K562 (cell line): ENCODE results near the gene EXOC4. TPM values are rescaled to one million over a fixed set of nuclear protein-coding genes. Genes with fewer than 3 reads are reported as not detected.

ENCODE experiments used
- ATAC-seq: fragments of 200-7000 bp; cut with Tn5 transposase; 3 replicates; pipeline ENCODE4 v1.9.1; 2020; ENCODE audit warnings: moderate library complexity
- BruUV-seq: library from RNA; stranded (reverse); fragments of 400-500 nt; replicated peaks from 2 replicates; lab custom pipeline; 2021; lab: Mats Ljungman, UMichigan
- CTCF ChIA-PET: fragments of 300-600 bp; formaldehyde crosslinking; extraction: SDS; loops from one replicate; lab custom pipeline; 2021; ENCODE audit warnings: low intra/inter-chr PET ratio; lab: Yijun Ruan, JAX
- POLR2A ChIA-PET: fragments of 300-600, 350-650 bp; sonication (Branson Sonifier 250); formaldehyde crosslinking; extraction: SDS; loops from one replicate; lab custom pipeline; 2021; ENCODE audit warnings: antibody characterized with exemption, inconsistent platforms; lab: Yijun Ruan, JAX
- DNase-seq, 4 experiments: peaks; one replicate each; pipeline versions ENCODE4 v3.0.0 to v3.0.0-alpha.2; 2011 to 2018; ENCODE audit warnings: low spot score in 3 of 4, mixed read lengths in 3 of 4; ENCODE audit errors: extremely low read depth in 1 of 4
- FAIRE-seq: peaks from 2 replicates; lab custom pipeline; 2011; peaks lifted over from hg19 to GRCh38; lab: Jason Lieb, UNC
- H2AFZ ChIP-seq: 2 replicates; pipeline ENCODE4 v1.6.0; 2011; ENCODE audit warnings: low read depth, low read length, control low read depth, inconsistent platforms
- H3K27ac ChIP-seq: fragments of 200-600 bp; 3 replicates; pipeline ENCODE4 v1.8.0; 2011; ENCODE audit warnings: low read depth, mild to moderate bottlenecking, control low read depth, inconsistent platforms, low read length, moderate library complexity, mixed read lengths; ENCODE audit errors: extremely low read depth
- H3K27me3 ChIP-seq, 2 experiments: fragments of 300-600 bp in 1 of 2; 2 replicates in 1 of 2; 3 replicates in 1 of 2; pipeline versions ENCODE4 v1.6.0 to v1.8.0; 2011; ENCODE audit warnings: inconsistent platforms in 2 of 2, low read length in 2 of 2, mild to moderate bottlenecking in 1 of 2, mixed read lengths in 1 of 2, moderate library complexity in 1 of 2; ENCODE audit not compliant: control insufficient read depth in 2 of 2, insufficient read depth in 2 of 2
- H3K36me3 ChIP-seq: fragments of 300-600 bp; 3 replicates; pipeline ENCODE4 v1.8.0; 2011; ENCODE audit warnings: mild to moderate bottlenecking, low read length, inconsistent platforms; ENCODE audit not compliant: control insufficient read depth, insufficient read depth
- H3K4me1 ChIP-seq, 2 experiments: fragments of 200-600 bp in 1 of 2; replicated peaks in 1 of 2; 2 replicates in 1 of 2; 3 replicates in 1 of 2; pipeline versions ENCODE4 v1.5.1 to v1.8.0; 2011; ENCODE audit warnings: inconsistent platforms in 2 of 2, low read length in 2 of 2, mild to moderate bottlenecking in 1 of 2, mixed read lengths in 1 of 2, moderate library complexity in 1 of 2; ENCODE audit not compliant: control insufficient read depth in 2 of 2, insufficient read depth in 2 of 2
- H3K4me2 ChIP-seq: 2 replicates; pipeline ENCODE4 v1.6.1; 2011; ENCODE audit warnings: low read length, control low read depth, inconsistent platforms, mixed read lengths; ENCODE audit not compliant: insufficient read depth
- H3K4me3 ChIP-seq: fragments of 200-600 bp; sonication (generic), shearing (Covaris generic); 2 replicates; pipeline ENCODE4 v1.5.1; 2016; ENCODE audit warnings: control low read depth, inconsistent platforms
- H3K79me2 ChIP-seq: fragments of 200-600 bp; 3 replicates; pipeline ENCODE4 v1.8.0; 2011; ENCODE audit warnings: low read length, inconsistent platforms; ENCODE audit not compliant: control insufficient read depth, insufficient read depth
- H3K9ac ChIP-seq, 2 experiments: 2 replicates each; pipeline versions ENCODE4 v1.6.0 to v1.6.1; 2011; ENCODE audit warnings: low read depth in 2 of 2, low read length in 2 of 2, control low read depth in 1 of 2, inconsistent platforms in 1 of 2, mild to moderate bottlenecking in 1 of 2, mixed read lengths in 1 of 2; ENCODE audit not compliant: insufficient read depth in 1 of 2
- H3K9me1 ChIP-seq: one replicate; pipeline ENCODE4 v1.6.0; 2011; ENCODE audit warnings: inconsistent platforms, mild to moderate bottlenecking, low read length, moderate library complexity; ENCODE audit not compliant: control insufficient read depth, insufficient read depth
- H3K9me3 ChIP-seq: replicated peaks from 2 replicates; pipeline ENCODE4 v1.5.1; 2011; ENCODE audit warnings: low read depth, low read length, inconsistent platforms; ENCODE audit not compliant: control insufficient read depth, insufficient read depth
- H4K20me1 ChIP-seq: replicated peaks from 2 replicates; pipeline ENCODE4 v1.6.1; 2011; ENCODE audit warnings: low read length, inconsistent platforms, mixed read lengths; ENCODE audit not compliant: control insufficient read depth, insufficient read depth
- C11orf30 ChIP-seq: fragments of 450-650 bp; IDR thresholded peaks from 2 replicates; pipeline ENCODE4 v1.6.1; 2016; ENCODE audit warnings: low read depth, mild to moderate bottlenecking
- GTF2F1 ChIP-seq: IDR thresholded peaks from 2 replicates; pipeline ENCODE4 v1.6.1; 2011; ENCODE audit warnings: low read depth, low read length, improper control_type of control experiment
- KLF6 ChIP-seq: fragments of 250-450 bp; sonication (Bioruptor Pico); IDR thresholded peaks from 2 replicates; pipeline ENCODE4 v1.4.0; 2020; ENCODE audit warnings: mild to moderate bottlenecking, moderate library complexity, borderline replicate concordance
- MAFG ChIP-seq: fragments of 450-650 bp; conservative IDR thresholded peaks from 2 replicates; pipeline ENCODE4 v1.6.1; 2016; ENCODE audit warnings: missing genetic modification characterization, missing compliant biosample characterization
- RNF2 ChIP-seq: sonication (generic); IDR thresholded peaks from 2 replicates; pipeline ENCODE4 v1.6.1; 2016
- STAT5B ChIP-seq: fragments of 250-450 bp; sonication (Bioruptor Pico); IDR thresholded peaks from 2 replicates; pipeline ENCODE4 v1.8.0; 2021; ENCODE audit warnings: mild to moderate bottlenecking, inconsistent platforms
- XRCC3 ChIP-seq: fragments of 450-650 bp; IDR thresholded peaks from 2 replicates; pipeline ENCODE4 v1.6.1; 2017; ENCODE audit warnings: mild to moderate bottlenecking, moderate library complexity
- ZFP91 ChIP-seq: sonication (generic); formaldehyde crosslinking; IDR thresholded peaks from 2 replicates; pipeline ENCODE4 v1.8.0; 2022; ENCODE audit warnings: mild to moderate bottlenecking, missing genetic modification reagents
- ZNF253 ChIP-seq: fragments of 250-450 bp; sonication (Bioruptor Pico); conservative IDR thresholded peaks from 2 replicates; pipeline ENCODE4 v1.6.1; 2021; ENCODE audit warnings: mild to moderate bottlenecking
- ZNF316 ChIP-seq: fragments of 450-650 bp; IDR thresholded peaks from 2 replicates; pipeline ENCODE4 v1.6.1; 2016
- ZNF592 ChIP-seq: fragments of 450-650 bp; IDR thresholded peaks from 2 replicates; pipeline ENCODE4 v1.6.1; 2017; ENCODE audit warnings: antibody characterized with exemption, mild to moderate bottlenecking
- ZNF699 ChIP-seq: fragments of 250-450 bp; sonication (Bioruptor Pico); IDR thresholded peaks from 2 replicates; pipeline ENCODE4 v1.8.0; 2021; ENCODE audit warnings: mild to moderate bottlenecking, moderate library complexity; ENCODE audit not compliant: insufficient replicate concordance
- ZNF75A ChIP-seq: fragments of 450-650 bp; formaldehyde crosslinking; IDR thresholded peaks from 2 replicates; pipeline ENCODE4 v1.4.0; 2020; ENCODE audit warnings: mild to moderate bottlenecking
- WGBS: fragments of 100-300 bp; shearing (Covaris generic); methylation state at CpG from one replicate; pipeline ENCODE4 v1.1.6; 2016; ENCODE audit warnings: low coverage, mixed read lengths; ENCODE audit not compliant: insufficient coverage; ENCODE audit errors: missing lambda C conversion rate; 5-methylcytosine and 5-hydroxymethylcytosine counted together
- in situ Hi-C: fragments of 300-500 bp; cut with MboI; formaldehyde crosslinking; loops from 4 replicates; pipeline ENCODE4 v1.15.0; 2018; ENCODE audit warnings: inconsistent platforms, mixed read lengths
- intact Hi-C: fragments of 100-400 bp; cut with micrococcal nuclease; formaldehyde crosslinking; loops from 2 replicates; pipeline ENCODE4 v1.14.2; 2022
- polyA plus RNA-seq, 8 experiments: library from polyadenylated mRNA; depleted of rRNA in 4 of 8; stranded (reverse) in 5 of 8; unstranded in 3 of 8; fragments of >200 nt; fragmentation: Nextera tagmentation in 2 of 8; fragmentation: Illumina TruSeq in 1 of 8; extraction: Ambion mirVana in 2 of 8; extraction: Trizol in 1 of 8; gene quantifications; 2 replicates each; pipeline versions ENCODE4 v1.2.1 to v1.2.3, GENCODE V29; 2011 to 2014; ENCODE audit warnings: inconsistent platforms in 1 of 8, missing spikeins in 1 of 8
- total RNA-seq, 7 experiments: library from RNA; depleted of rRNA in 6 of 7; stranded (reverse); fragments of >200 nt in 6 of 7; fragmentation: Illumina TruSeq in 2 of 7; extraction: Trizol in 2 of 7; gene quantifications; 2 replicates each; pipeline versions ENCODE4 v1.2.1 to v1.2.3, GENCODE V29; 2011 to 2021; ENCODE audit warnings: low replicate concordance in 1 of 7
- TF ChIP-seq, protein P1 (sequence below), 2 experiments: IDR thresholded peaks; 2 replicates each; pipeline ENCODE4 v1.6.1; 2011; ENCODE audit warnings: borderline replicate concordance in 1 of 2, control low read depth in 1 of 2, low read depth in 1 of 2, low read length in 1 of 2, mild to moderate bottlenecking in 1 of 2, mixed read lengths in 1 of 2, moderate library complexity in 1 of 2; ENCODE audit not compliant: insufficient read depth in 1 of 2, insufficient read length in 1 of 2, poor library complexity in 1 of 2, severe bottlenecking in 1 of 2; ENCODE audit errors: extremely low read depth in 1 of 2

The EXOC4 gene
- total and polyA plus RNA-seq, 9 of the 15 experiments (the other 6 are each of a cell fraction or from before 2014, with no cell fraction given), result 18.5 to 73.1 (median 46.6) TPM

DNA sequence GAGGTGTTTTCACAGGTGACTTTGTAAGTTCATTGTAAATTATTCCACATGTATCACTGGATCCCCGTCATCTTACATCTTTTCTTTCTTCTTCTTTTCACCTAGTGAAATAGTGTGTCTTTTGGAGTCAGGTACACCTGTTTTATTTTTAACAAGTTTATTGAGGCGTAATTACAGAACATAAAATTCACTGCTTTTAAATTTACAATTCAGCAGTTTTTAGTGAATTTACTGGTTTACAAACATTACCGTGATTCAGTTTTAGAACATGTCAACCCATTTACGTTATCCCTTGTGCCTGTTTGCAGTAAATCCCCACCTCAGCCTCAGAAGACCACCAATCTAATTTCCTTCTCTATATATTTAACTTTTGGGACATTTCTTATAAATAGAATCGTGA lies 256.9 kb downstream of the EXOC4 start:
- in situ Hi-C loops (no loop called here), intact Hi-C loops (no loop called here)
- no peaks in the 10 kb centered on the region for H3K79me2 ChIP-seq
- no peak overlapping the region for H2AFZ ChIP-seq
- H3K4me1 ChIP-seq, result no peaks in the 10 kb centered on the region; a peak in 1 of 5 replicates
- H3K4me2 ChIP-seq, result no peak overlapping the region
- no peak overlapping the region for H3K9ac ChIP-seq
- FAIRE-seq (no peak), DNase-seq (no peak), ATAC-seq (no peak)
- TF ChIP-seq ZNF592 (no peak), ZNF316 (peak; percentile 63), KLF6 (CRISPR knock-in tag) (no peak), ZNF253 (no peak), ZFP91 (no peak), RNF2 (no peak), C11orf30 (peak; percentile 65), XRCC3 (no peak), MAFG (tag) (peak; percentile 19; the same call in 1 of the 2 replicates), ZNF75A (CRISPR knock-in tag) (no peak), GTF2F1 (no peak), STAT5B (CRISPR knock-in tag) (no peak), ZNF699 (CRISPR knock-in tag) (no peak)
- TF ChIP-seq, protein P1, sequence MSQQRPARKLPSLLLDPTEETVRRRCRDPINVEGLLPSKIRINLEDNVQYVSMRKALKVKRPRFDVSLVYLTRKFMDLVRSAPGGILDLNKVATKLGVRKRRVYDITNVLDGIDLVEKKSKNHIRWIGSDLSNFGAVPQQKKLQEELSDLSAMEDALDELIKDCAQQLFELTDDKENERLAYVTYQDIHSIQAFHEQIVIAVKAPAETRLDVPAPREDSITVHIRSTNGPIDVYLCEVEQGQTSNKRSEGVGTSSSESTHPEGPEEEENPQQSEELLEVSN (IDR thresholded peaks at IDR 0.05; ENCODE audit: borderline replicate concordance in 1 of 2, extremely low read depth in 1 of 2, insufficient read depth in 1 of 2, insufficient read length in 1 of 2, low read depth in 1 of 2, low read length in 1 of 2, poor library complexity in 1 of 2, severe bottlenecking in 1 of 2), result no peak
- no peaks in the 10 kb centered on the region for H3K27me3 ChIP-seq
- CTCF ChIA-PET, result no interaction called here
- H3K4me3 ChIP-seq, result no peak overlapping the region
- no peaks in the 10 kb centered on the region for H3K36me3 ChIP-seq
- 68% methylated on average over 5 of the region's 5 CpGs for WGBS
- POLR2A ChIA-PET, result interaction anchor here (0.6 to 0.7 kb wide), 2 partner anchors 22 to 446 kb away, joined by 3 to 5 read pairs; no protein-coding TSS in a partner anchor
- no peaks in the 10 kb centered on the region for H4K20me1 ChIP-seq
- BruUV-seq, result no TSS peak
- H3K27ac ChIP-seq, result no peak overlapping the region
- no peaks in the 10 kb centered on the region for H3K9me3 ChIP-seq
- H3K9me1 ChIP-seq, result no peaks in the 10 kb centered on the region
